NCI-H1092 treated with DMSO at 0.1 percent for 48 hours (cell line): Measurements from ENCODE around the gene TOMM7.
"Not testable (repeated sequence)": the region's sequence is repeated elsewhere in the genome, so short reads cannot be mapped to it uniquely, and the experiment has no call there.

ENCODE experiments used
- DNase-seq: peaks from one replicate; lab custom pipeline; 2025; lab: John Stamatoyannopoulos, UW

The TOMM7 gene

GRCh38 chr7:22853674-22854157 lies 31.1 kb upstream of the TOMM7 start:
- no peak for DNase-seq

DNA sequence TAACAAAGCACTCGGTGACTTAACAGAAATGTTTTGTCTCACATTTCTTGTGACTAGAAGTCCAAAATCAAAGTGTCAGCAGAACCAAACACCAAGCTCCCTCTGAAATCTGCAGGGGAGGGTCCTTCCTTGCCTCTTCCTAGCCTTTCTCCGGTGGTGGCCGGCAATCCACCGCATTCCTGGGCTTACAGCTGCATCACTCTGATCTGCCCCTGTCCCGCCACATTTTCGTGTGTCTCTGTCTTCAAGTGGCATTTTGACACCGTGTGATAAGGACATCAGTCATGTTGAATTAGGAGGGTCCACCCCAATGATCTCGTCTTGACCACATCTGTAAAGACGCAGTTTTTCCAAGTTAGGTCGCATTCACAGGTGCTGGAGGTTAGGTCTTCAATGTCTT lies 30.5 kb upstream of the TOMM7 start:
- DNase-seq, result no peak

DNA sequence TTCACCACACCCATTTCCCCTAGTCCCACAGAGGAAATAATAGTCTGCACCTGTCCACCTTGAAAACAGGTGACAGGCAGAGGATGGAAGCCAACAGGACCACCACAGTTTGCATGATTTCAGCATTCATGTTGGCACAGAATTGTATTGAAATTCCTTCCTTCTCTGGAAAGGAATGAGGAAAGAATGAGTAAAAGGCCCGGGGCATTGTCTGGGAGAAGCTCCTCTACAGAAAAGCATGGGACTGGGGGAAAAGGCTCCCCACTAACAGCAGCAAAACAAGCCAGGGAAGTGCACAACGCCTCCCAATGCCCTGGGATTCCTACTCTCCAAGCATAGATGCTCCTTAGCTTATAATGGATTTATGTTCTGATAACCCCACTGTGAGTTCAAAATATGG lies 28.5 kb upstream of the TOMM7 start:
- no peak for DNase-seq

GRCh38 chr7:22850394-22850793 lies 27.7 kb upstream of the TOMM7 start:
- DNase-seq, result not testable (repeated sequence)

DNA sequence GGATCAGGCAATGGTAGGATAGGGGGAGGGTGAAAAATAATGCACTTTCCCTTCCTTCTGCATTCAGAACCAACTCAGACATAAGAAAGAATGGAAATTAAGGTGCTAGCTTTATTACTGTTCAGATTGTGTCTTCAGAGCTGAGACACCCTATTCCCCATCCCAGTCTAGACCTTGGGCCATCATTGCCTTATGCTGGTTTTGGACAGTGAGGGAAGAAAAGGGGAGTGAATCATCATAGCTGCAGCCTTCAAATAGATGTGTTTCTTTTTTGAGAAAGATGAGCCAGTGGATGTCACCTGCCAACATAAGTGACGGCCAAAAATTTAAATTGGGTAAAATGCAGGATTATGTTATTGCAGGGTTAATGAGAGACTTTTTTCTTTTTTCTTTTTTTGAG lies 27.0 kb upstream of the TOMM7 start:
- no peak for DNase-seq

GRCh38 chr7:22849172-22849571 lies 26.5 kb upstream of the TOMM7 start:
- DNase-seq, result peak; percentile 93

- no peak for DNase-seq
These were observed 24.3 kb upstream of the TOMM7 start for GRCh38 chr7:22846961-22847360.

DNA sequence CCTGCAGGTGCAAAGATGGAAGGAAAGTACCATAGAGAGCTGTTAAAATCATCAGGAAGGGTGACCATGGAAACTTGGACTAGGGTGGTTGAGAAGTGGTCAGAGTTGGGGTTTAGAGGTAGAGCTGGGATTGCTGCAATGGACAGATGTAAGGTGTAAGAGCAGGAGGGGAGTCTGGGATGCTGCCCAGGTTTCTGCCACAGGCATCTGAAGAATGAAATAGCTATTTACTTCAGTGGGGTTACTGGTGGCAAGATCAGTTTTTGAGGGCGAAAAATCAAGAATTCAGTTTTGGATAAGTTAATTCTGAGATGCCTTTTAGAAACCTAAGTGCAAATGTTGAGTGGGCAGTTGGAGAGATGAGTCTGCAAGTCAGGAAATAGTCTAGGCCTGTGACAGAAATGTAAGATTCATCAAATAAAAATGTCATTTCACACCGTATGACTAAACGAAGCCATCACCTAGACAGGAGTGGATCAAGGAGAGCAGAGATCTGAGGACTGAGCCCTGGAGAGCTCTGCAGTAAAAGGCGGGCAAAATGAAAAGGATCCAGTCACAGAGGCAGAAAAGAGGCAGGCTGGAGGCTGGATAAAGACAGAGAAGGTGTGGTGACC lies 22.7 kb upstream of the TOMM7 start:
- DNase-seq, result no peak

DNA sequence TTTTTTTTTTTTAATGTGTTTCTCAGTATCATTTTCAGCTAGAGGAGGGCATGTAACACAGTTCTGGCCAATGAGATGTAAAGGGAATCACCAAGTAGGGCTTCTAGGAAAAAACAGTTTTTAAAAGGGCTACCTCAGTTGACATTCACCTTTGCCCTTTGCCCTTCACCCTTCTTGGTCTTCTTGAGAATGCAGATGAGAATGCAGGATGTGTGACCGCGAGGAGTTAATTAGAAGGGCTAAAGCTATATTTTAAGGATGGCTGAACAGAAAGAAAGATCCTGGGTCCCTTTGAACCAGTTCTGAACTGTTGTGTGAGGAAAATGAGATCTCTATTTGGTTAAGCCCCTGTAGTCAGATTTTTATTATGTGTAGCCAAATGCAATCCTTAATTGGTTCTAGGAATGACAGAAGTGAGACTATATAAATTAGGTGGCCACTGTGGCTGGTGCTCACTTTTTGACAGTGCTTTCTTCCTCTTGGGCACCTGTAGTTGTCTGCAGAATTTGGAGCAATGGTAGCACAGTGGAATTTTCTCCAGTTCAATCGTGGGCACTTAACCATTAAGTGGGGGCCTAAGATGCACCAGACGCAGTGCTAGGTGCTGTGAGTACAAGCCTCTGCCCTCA lies 21.1 kb upstream of the TOMM7 start:
- no peak for DNase-seq

DNA sequence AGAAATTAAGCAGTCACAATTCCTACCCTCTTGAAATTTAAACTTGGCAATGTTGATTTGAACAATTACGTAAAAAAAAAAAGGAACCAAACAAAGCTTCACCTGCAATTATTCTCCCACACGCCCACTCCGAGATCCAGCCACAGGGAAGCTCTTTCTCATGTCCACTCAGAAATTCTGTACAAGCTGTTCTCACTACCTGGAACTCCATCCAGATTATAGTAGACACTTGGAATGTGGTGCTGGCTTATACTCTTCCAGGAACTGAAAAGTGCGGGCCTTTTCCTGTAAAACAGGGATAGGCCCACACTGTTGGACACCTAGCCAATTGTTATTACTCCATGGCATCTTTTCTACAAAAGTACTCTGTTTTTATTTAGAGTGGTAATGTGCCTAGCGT lies 20.3 kb upstream of the TOMM7 start:
- no peak for DNase-seq

DNA sequence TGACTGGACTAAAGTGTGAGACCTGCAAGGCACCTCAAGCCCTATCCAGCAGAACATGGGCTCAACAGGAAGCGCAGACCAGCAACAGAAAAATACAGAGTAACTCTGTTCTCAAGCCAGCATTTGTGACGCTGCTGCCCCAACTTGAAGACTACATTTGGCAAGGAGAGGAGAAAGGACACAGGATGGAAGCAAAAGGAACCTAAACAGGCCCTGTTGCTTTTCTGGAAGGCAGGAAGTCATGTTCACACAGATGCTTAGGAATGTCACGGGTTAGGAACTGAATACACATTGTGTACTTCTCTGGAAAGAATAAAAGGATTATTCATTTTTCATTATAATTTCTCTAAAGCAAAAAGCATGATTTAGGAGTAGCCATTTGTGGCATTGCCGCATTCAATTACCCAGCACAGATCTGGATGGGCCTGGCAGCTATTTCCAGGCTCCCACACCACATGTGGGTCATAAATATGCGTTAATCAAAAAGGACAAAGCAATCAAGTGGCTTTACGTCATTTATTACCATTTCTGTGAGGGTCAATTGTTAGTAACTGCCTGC lies 19.8 kb upstream of the TOMM7 start:
- no peak for DNase-seq

DNA sequence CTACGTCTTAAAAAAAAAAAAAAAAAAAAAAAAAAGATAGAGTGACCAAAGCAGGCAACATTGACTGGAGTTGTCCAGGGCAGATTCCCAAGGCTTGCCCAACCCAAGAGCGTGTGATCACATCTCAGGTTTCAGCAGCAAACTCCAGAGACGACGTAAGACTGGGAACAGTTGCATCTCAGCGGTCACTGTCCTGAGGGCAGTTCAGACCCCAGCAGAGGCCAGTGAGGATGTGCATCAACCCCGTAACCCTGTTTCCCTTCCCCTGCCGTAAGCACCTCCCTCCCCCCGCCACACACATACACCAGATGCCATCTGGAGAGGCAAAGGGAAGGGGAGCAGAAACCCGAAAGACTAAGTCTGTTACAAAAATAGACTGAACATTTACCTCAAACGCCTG lies 19.3 kb upstream of the TOMM7 start:
- DNase-seq, result no peak

DNA sequence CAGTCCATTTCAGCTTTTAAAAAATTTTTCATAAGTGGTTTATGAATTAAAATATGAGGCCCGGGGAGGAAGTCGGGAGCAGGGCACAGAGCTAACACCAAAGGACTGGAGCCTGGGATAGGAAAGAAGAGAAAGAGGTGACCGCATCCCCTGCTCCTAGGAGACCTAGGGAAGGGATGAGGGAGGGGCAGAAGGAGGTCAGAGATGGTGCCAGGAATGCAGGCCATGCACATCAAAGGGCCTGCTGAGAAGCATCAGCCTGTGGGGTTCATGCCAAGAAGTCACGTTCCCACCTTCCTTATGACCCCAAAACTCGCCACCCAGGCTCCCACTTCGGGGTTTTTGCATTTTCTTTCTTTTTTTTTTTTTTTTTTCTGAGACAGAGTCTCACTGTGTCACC lies 14.7 kb upstream of the TOMM7 start:
- no peak for DNase-seq

DNA sequence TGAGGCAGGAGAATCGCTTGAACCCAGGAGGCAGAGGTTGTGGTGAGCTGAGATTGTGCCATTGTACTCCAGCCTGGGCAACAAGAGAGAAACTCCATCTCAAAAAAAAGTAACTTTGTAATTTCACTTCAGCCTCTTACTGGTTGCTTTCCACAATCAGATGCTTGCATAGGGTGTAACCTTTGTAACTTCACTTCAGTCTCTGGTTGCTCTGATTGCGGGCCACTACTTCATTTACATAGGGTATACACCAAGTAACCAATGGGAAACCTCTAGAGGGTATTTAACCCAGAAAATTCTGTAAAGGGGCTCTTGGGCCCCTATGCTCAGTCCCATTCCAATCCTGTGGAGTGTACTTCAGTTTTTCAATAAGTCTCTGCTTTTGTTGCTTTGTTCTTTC lies 13.9 kb upstream of the TOMM7 start:
- not testable (repeated sequence) for DNase-seq

DNA sequence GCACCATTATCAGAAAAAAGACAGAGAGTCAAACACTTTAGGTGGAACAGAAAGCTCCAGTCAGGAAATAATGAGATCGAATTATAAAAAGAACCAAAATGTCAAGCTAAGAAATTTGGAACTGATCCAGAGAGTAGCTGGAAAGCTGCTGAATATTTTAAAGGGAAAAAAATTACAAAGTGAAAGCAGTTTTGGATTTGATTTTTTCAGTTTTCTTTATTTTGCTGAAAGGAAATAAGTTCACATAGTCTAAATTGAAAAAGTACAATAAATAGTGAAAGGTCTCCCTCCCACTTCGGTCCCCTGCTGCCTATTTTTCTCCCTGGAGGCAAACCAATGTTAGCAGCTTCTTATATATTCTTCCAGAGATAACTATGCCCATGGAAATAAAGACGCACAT lies 11.3 kb upstream of the TOMM7 start:
- DNase-seq, result no peak

DNA sequence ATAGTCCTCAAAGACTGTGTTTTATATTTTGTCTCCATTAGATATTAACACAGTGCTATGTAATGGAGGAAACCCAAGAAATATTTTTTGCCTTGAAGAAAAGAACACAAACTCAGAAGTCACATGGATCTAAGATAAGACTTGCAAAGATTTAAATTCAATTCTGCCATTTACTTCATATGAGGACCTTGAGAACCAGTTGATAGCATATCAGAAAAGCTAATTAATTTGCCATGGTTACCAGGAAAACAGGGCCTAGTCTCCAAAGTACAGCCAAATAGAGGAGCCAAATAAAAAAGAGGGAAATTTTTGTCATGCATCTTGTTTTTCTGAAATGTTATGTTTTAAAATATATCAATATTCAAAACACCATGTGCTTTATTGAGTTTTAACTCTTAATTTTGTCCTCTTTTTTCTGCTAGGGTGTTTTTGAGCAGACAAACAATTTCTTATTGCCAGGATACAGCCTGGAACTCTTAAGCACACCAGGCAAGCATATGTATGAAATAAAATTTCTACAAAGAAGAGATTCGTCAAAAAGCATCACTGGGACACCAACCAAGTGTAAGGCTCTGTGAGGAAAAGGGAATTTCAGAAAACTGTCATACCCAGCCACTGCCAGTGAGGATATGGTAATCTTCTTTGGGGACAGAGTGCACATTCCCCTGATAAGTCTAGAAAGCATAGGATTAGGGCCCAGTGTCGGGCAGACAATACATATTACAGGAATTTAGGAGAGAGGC lies 10.6 kb upstream of the TOMM7 start:
- DNase-seq, result no peak

GRCh38 chr7:22832401-22832800 lies 9.8 kb upstream of the TOMM7 start:
- no peak for DNase-seq

DNA sequence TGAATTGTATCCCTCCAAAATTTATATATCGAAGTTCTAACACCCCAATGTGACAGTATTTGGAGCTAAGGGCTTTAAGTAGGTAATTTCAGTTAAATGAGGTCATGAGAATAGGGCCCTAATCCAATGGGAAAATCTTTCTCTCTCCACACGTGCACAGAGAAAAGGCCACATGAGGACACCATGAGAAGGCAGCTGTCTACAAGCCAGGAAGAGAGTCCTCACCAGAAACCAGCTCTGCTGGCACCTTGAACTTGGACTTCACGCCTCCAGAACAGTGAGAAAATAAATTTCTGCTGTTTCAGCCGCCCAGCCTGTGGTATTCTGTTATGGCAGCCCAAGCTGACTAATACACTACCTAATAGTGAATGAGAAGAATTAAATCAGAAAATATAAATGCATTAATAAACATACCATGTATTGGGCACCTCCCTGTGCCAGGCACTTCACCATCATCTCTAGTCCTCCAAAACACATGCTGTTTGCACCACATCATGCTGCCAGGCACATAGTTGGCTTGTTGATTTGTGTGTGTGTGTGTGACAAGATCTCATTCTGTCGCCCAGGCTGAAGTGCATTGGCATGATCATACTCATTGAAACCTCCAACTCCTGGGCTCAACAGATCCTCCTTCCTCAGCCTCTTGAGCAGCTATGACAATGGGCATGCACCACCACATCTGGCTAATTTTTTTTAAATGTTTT lies 9.1 kb upstream of the TOMM7 start:
- no peak for DNase-seq

DNA sequence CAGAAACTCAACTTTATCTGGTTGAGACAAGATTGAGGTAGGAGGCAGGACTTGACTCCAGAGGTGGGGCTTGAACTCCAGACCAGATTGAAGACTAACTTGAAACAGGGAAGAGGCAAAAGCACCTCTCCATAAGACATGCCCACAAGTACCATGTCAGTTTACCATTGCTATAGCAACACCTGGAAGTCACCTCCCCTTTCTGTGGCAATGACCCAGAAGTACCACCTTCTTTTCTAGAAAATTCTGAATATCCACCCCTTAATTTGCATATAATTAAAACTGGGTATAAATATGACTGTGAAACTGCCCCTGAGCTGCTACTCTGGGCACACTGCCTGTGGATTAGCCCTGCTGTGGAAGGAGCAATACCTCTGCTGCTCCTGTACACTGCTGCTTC lies 4.9 kb upstream of the TOMM7 start:
- no peak for DNase-seq

DNA sequence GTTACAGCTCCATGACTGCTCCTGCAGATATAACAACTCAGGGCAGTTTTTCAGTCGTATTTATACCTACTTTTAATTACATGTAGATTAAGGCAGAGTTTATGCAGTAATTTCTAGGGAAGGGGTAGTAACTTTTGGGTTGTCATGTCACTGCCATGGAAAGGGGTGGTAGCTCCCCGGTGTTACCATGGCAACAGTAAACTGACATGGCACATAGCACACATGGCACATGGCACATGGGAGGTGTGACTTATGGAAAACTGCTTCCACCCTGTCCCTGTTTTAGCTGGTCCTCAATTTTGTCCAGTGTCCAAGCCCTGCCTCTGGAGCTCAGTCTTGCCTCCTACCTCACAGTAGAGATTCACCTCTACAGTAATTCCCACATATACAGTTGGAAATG lies 3.9 kb upstream of the TOMM7 start:
- no peak for DNase-seq

DNA sequence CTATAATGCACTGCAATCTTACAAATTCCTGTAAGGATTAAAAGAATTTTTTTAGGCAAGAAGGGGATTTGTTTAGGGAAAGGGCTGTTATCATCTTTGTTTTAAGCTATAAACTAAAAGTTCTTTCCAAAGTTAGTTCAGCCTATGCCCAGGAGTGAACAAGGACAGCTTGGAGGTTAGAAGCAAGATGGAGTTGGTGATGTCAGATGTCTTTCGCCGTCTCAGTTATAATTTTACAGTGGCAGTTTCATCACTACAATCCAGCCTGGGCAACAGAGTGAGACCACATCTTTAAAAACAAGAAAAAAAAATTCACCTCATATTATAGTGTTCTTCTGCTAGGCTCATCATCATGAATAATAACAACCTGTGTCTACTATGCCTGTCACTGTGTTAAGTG lies 2.1 kb upstream of the TOMM7 start:
- no peak for DNase-seq

DNA sequence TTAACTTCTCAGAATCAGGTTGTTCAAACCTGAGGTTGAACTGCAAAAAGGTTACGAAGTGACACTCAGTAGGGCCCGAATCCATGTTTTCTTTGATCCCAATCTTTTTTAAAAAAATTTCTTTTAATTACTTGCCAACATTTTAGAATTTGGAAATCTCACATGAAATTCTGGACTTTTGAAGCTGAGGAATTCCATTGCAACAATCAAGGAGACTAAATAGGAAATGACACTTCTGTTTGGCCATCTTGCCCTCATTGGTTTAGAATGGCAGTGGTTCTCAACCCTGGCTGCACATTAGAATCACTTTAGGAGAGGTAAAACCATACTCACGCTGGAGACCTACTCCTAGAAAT lies 471 bp upstream of the TOMM7 start:
- no peak for DNase-seq
